Measurements from ENCODE around the gene RABL6.

DNA sequence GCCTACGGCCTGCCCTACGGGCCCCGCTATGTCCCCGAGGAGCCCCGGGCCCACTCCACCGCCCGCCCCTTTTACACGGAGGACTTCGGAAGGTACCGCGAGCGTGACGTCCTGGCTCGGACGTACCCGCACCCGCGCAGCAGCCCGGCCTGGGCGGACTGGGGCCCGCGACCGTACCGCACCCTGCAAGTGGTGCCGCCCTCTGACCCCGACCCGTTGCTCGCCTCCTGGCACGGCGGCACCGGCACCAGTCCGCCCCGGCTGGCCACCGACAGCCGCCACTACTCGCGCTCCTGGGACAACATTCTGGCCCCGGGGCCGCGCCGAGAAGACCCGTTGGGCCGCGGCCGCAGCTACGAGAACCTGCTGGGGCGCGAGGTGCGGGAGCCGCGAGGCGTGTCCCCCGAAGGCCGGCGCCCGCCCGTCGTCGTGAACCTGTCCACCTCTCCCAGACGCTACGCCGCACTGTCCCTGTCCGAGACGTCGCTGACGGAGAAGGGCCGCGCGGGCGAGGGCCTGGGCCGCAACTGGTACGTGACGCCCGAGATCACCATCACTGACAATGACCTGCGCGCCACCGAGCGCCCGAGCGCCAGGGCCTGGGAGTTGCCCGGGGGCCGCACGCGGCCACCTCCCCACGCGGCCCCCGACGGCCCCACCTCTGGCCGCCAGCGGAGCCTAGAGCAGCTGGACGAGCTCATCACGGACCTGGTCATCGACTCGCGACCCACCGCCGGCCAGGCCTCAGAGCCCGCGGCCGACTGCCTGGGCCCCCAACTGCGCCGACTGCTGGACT is 37.9 kb downstream of the RABL6 start:
- TF ChIP-seq, protein P1, sequence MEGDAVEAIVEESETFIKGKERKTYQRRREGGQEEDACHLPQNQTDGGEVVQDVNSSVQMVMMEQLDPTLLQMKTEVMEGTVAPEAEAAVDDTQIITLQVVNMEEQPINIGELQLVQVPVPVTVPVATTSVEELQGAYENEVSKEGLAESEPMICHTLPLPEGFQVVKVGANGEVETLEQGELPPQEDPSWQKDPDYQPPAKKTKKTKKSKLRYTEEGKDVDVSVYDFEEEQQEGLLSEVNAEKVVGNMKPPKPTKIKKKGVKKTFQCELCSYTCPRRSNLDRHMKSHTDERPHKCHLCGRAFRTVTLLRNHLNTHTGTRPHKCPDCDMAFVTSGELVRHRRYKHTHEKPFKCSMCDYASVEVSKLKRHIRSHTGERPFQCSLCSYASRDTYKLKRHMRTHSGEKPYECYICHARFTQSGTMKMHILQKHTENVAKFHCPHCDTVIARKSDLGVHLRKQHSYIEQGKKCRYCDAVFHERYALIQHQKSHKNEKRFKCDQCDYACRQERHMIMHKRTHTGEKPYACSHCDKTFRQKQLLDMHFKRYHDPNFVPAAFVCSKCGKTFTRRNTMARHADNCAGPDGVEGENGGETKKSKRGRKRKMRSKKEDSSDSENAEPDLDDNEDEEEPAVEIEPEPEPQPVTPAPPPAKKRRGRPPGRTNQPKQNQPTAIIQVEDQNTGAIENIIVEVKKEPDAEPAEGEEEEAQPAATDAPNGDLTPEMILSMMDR (IDR thresholded peaks at IDR 0.05), result no peak
- TF ChIP-seq POLR2A (IDR thresholded peaks at IDR 0.05), result no peak

All from body of pancreas (tissue), 4 donors.